Heart left ventricle (tissue), 16 donors: ENCODE data around the gene DOK1. TPM values are rescaled to one million over a fixed set of nuclear protein-coding genes. Genes with fewer than 3 reads are reported as not detected.

Source experiments
- ATAC-seq, 4 donors: fragments of 200-7000 bp; cut with Tn5 transposase; one replicate each; pipeline ENCODE4 v1.9.1; 2020 to 2022; ENCODE audit warnings: moderate library complexity in 4 of 4, mild to moderate bottlenecking in 3 of 4, moderate number of reproducible peaks in 1 of 4
- DNase-seq, 5 donors: peaks; one replicate each; pipeline ENCODE4 v3.0.0-alpha.2; 2020
- H3K27ac ChIP-seq, 12 donors: fragments of 200-600 bp; sonication (generic) in 4 of 12; one replicate each; pipeline versions ENCODE4 v1.5.0 to v1.8.0; 2016 to 2022; ENCODE audit warnings: mild to moderate bottlenecking in 2 of 12
- H3K27me3 ChIP-seq, 9 donors: fragments of 200-600 bp; sonication (generic) in 2 of 9; one replicate each; pipeline versions ENCODE4 v1.5.1 to v1.8.0; 2016 to 2022; ENCODE audit warnings: mild to moderate bottlenecking in 3 of 9
- H3K36me3 ChIP-seq, 9 donors: fragments of 200-600 bp; sonication (generic) in 2 of 9; one replicate each; pipeline versions ENCODE4 v1.5.0 to v1.8.0; 2018 to 2022; ENCODE audit warnings: mild to moderate bottlenecking in 2 of 9
- H3K4me1 ChIP-seq, 12 donors: fragments of 200-600 bp; sonication (generic) in 4 of 12; one replicate each; pipeline versions ENCODE4 v1.5.0 to v1.8.0; 2016 to 2022; ENCODE audit warnings: mild to moderate bottlenecking in 3 of 12
- H3K4me3 ChIP-seq, 12 donors: fragments of 200-600 bp; sonication (generic) in 4 of 12; one replicate each; pipeline versions ENCODE4 v1.5.0 to v1.8.0; 2017 to 2022; ENCODE audit warnings: mild to moderate bottlenecking in 9 of 12, moderate library complexity in 4 of 12
- H3K9me3 ChIP-seq, 12 donors: fragments of 200-600 bp; sonication (generic) in 4 of 12; one replicate each; pipeline versions ENCODE4 v1.5.0 to v1.8.0; 2016 to 2022; ENCODE audit warnings: mild to moderate bottlenecking in 1 of 12
- CTCF ChIP-seq, 12 donors: fragments of 200-600 bp; sonication (generic) in 4 of 12; IDR thresholded peaks; one replicate each; pipeline versions ENCODE4 v1.5.0 to v1.8.0; 2018 to 2022; ENCODE audit warnings: antibody characterized with exemption in 12 of 12, mild to moderate bottlenecking in 5 of 12
- POLR2A ChIP-seq, 2 donors: fragments of 450-650 bp; IDR thresholded peaks; one replicate each; pipeline ENCODE4 v1.6.1; 2017; ENCODE audit warnings: antibody characterized with exemption in 2 of 2, mild to moderate bottlenecking in 2 of 2, moderate library complexity in 2 of 2
- WGBS, 4 donors: extraction: QIAGEN DNeasy Blood & Tissue Kit in 2 of 4; methylation state at CpG; one replicate each; pipeline versions ENCODE4 v1.1.5 to v1.1.7; 2013 to 2018; 5-methylcytosine and 5-hydroxymethylcytosine counted together
- intact Hi-C, 10 donors: fragments of 100-400 bp; cut with DNase I; formaldehyde crosslinking; loops; one replicate each; pipeline versions ENCODE4 v1.11.1 to v1.14.2; 2022
- polyA plus RNA-seq, 2 donors: library from polyadenylated mRNA; stranded (reverse); fragments of 200-250 nt; gene quantifications; one replicate each; pipeline ENCODE4 v1.2.3, GENCODE V29; 2013
- total RNA-seq, 9 donors: library from RNA; depleted of rRNA in 2 of 9; stranded (reverse); fragments of >200 nt in 2 of 9; fragmentation: NEBNext Ultra II Directional in 3 of 9; extraction: Animal tissue kit (Norgen Biotek cat#: 25700) in 3 of 9; gene quantifications; one replicate each; pipeline versions ENCODE4 v1.1.0 to v1.2.4, GENCODE V29; 2016 to 2023
- donor health status: ischemic (EF 13 %, LVEDD 7.1; RV severe dilation, severe dysfunction).
- donor health status: healthy with polysubstance abuse.
- donor health status: DM: no; HTN: yes; CAD: no.
- donor health status: DM: no; HTN: no; CAD: no.
- donor health status: ischemic (EF 25% LVEDD 6.9; RV normal size, moderate dysfunction).
- donor health status: ischemic (EF 25% LVEDD 5.7; RV mildly dilated, moderate dysfunction).
- donor health status: healthy.
- donor health status: DM: yes; HTN: yes; CAD: no.
- donor health status: ischemic (EF 35%, LVEDD 5.7; RV mildly dilated, moderate dysfunction).
- donor health status: nonischemic (EF 11% LVEDD 7.7; RV severe dilation, severe dysfunction).
- donor health status: DM: yes; HTN: yes; CAD: no.
- donor health status: PGD.
- donor health status: ischemic (EF 29% LVEDD 5.4; RV normal size, mild dysfunction).
- donor health status: nonischemic (EF 23%, LVEDD 6.1; RV moderate dilation, normal function).

The DOK1 gene
- total and polyA plus RNA-seq, 11 donors, result 2.4 to 11.6 (median 4.8) TPM

GRCh38 chr2:74555610-74556103 is 1.1 kb downstream of the DOK1 start:
- peak overlapping the region in 10 of 12 donors; percentile 79 to 95 (median 89) for H3K27ac ChIP-seq
- intact Hi-C loops, result loop anchor here in 1 of 10 donors (2.0 kb wide), 1 partner anchor 49 kb away; the partner anchor contains the start of gene PCGF1
- no peak for TF ChIP-seq CTCF (IDR thresholded peaks at IDR 0.05)
- TF ChIP-seq POLR2A (IDR thresholded peaks at IDR 0.05), result no peak
- DNase-seq (peak in 1 of 5 donors; percentile 56), ATAC-seq (peak in 1 of 4 donors; percentile 16)
- no peaks in the 10 kb centered on the region for H3K9me3 ChIP-seq
- H3K4me3 ChIP-seq, result peak overlapping the region; percentile 57 to 87 (median 72)
- peaks cover 0 to 4% (median 0%) of the 10 kb centered on the region in 9 donors for H3K27me3 ChIP-seq
- peaks cover 0 to 14% (median 0%) of the 10 kb centered on the region in 9 donors for H3K36me3 ChIP-seq
- H3K4me1 ChIP-seq, result peaks cover 0 to 31% (median 12%) of the 10 kb centered on the region in 12 donors
- 67 to 85% (median 74%) methylated on average over 14 to 17 of the region's 17 CpGs for WGBS, 4 donors

DNA sequence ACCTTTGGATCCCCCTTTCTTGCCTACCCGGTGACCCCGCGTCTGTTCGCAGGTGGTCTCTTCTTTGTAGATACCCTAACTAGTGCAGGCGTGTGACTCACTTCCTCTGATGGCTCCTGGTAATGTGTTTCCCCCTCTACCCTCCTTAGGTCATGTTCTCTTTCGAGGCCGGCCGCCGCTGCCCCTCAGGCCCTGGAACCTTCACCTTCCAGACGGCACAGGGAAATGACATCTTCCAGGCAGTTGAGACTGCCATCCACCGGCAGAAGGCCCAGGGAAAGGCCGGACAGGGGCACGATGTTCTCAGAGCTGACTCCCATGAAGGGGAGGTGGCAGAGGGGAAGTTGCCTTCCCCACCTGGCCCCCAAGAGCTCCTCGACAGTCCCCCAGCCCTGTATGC is 1.6 kb downstream of the DOK1 start:
- Histone ChIP-seq H3K27me3 (peaks cover 0 to 4% (median 0%) of the 10 kb centered on the region in 9 donors), H3K9me3 (no peaks in the 10 kb centered on the region), H3K4me1 (peaks cover 0 to 31% (median 12%) of the 10 kb centered on the region in 12 donors), H3K27ac (peak overlapping the region in 2 of 12 donors; percentile 92), H3K36me3 (peaks cover 0 to 14% (median 0%) of the 10 kb centered on the region in 9 donors), H3K4me3 (peak overlapping the region in 5 of 12 donors; percentile 67 to 83 (median 75))
- intact Hi-C loops, result no loop called here
- 81 to 93% (median 91%) methylated on average over 13 to 14 of the region's 14 CpGs for WGBS, 4 donors
- no peak for ATAC-seq
- no peak for DNase-seq
- TF ChIP-seq POLR2A (IDR thresholded peaks at IDR 0.05) (no peak), CTCF (IDR thresholded peaks at IDR 0.05) (no peak)

- Histone ChIP-seq H3K36me3 (peaks cover 0 to 14% (median 0%) of the 10 kb centered on the region in 9 donors), H3K4me1 (peaks cover 0 to 31% (median 12%) of the 10 kb centered on the region in 12 donors), H3K9me3 (no peaks in the 10 kb centered on the region), H3K4me3 (no peak overlapping the region), H3K27me3 (peaks cover 0 to 4% (median 0%) of the 10 kb centered on the region in 9 donors), H3K27ac (no peak overlapping the region)
- ATAC-seq (no peak), DNase-seq (no peak)
- TF ChIP-seq CTCF (IDR thresholded peaks at IDR 0.05) (no peak), POLR2A (IDR thresholded peaks at IDR 0.05) (no peak)
- intact Hi-C loops, result no loop called here
- WGBS, 4 donors, result 82 to 97% (median 91%) methylated on average over 6 of the region's 6 CpGs
Measured at GRCh38 chr2:74556831-74557370, 2.4 kb downstream of the DOK1 start.

GRCh38 chr2:74558284-74559230 is 4.0 kb downstream of the DOK1 start:
- intact Hi-C loops, result no loop called here
- TF ChIP-seq CTCF (IDR thresholded peaks at IDR 0.05) (no peak), POLR2A (IDR thresholded peaks at IDR 0.05) (no peak)
- Histone ChIP-seq H3K27ac (no peak overlapping the region), H3K4me3 (no peak overlapping the region), H3K4me1 (peaks cover 0 to 27% (median 7%) of the 10 kb centered on the region in 12 donors), H3K27me3 (peaks cover 0 to 10% (median 0%) of the 10 kb centered on the region in 9 donors), H3K9me3 (no peaks in the 10 kb centered on the region), H3K36me3 (peaks cover 0 to 14% (median 0%) of the 10 kb centered on the region in 9 donors)
- DNase-seq (no peak), ATAC-seq (no peak)
- WGBS, 4 donors, result 64 to 71% (median 69%) methylated on average over 7 of the region's 7 CpGs
